H1 (cell line): ENCODE results near the gene ITGA3. TPM values are rescaled to one million over a fixed set of nuclear protein-coding genes. Genes with fewer than 3 reads are reported as not detected.

ENCODE experiments used
- CTCF ChIA-PET: fragments of 300-600 bp; sonication (Branson Sonifier 250); formaldehyde crosslinking; loops from one replicate; lab custom pipeline; 2021; ENCODE audit not compliant: partially characterized antibody; lab: Charles Lee
- POLR2A ChIA-PET: fragments of 300-600 bp; sonication (Branson Sonifier 250); formaldehyde crosslinking; loops from one replicate; lab custom pipeline; 2021; ENCODE audit warnings: inconsistent platforms; ENCODE audit not compliant: partially characterized antibody; lab: Charles Lee
- DNase-seq, 2 experiments: peaks; one replicate each; pipeline versions ENCODE4 v3.0.0 to v3.0.0-alpha.2; 2010 to 2022; ENCODE audit warnings: low spot score in 2 of 2, low read depth in 1 of 2, mixed read lengths in 1 of 2
- FAIRE-seq: peaks from 2 replicates; lab custom pipeline; 2011; peaks lifted over from hg19 to GRCh38; lab: Jason Lieb, UNC
- H2AFZ ChIP-seq: 2 replicates; pipeline ENCODE4 v1.8.1; 2012; ENCODE audit warnings: low read length, inconsistent platforms
- H2AK5ac ChIP-seq: 2 replicates; pipeline ENCODE4 v1.6.1; 2013; ENCODE audit warnings: low read depth, low read length
- H2BK120ac ChIP-seq: replicated peaks from 2 replicates; pipeline ENCODE3; 2013; ENCODE audit warnings: low read depth, low read length, inconsistent platforms
- H2BK12ac ChIP-seq: 2 replicates; pipeline ENCODE4 v1.6.1; 2013; ENCODE audit warnings: low read depth, low read length
- H2BK15ac ChIP-seq: 2 replicates; pipeline ENCODE4 v1.6.1; 2013; ENCODE audit warnings: low read length
- H2BK20ac ChIP-seq: 2 replicates; pipeline ENCODE4 v1.6.1; 2013; ENCODE audit warnings: low read length
- H2BK5ac ChIP-seq: 2 replicates; pipeline ENCODE4 v1.6.1; 2013; ENCODE audit warnings: low read depth, low read length
- H3K14ac ChIP-seq: 2 replicates; pipeline ENCODE4 v1.6.1; 2013; ENCODE audit warnings: inconsistent platforms; ENCODE audit not compliant: insufficient read length
- H3K18ac ChIP-seq: 2 replicates; pipeline ENCODE4 v1.6.1; 2013; ENCODE audit warnings: low read length; ENCODE audit errors: extremely low read depth
- H3K23ac ChIP-seq: 2 replicates; pipeline ENCODE4 v1.6.1; 2013; ENCODE audit warnings: inconsistent platforms; ENCODE audit not compliant: insufficient read length
- H3K23me2 ChIP-seq: 2 replicates; pipeline ENCODE4 v1.6.1; 2013; ENCODE audit warnings: low read depth, low read length
- H3K27ac ChIP-seq: 2 replicates; pipeline ENCODE4 v1.6.1; 2011; ENCODE audit warnings: low read depth, low read length, inconsistent platforms
- H3K27me3 ChIP-seq, 4 experiments: replicated peaks in 1 of 4; 1 replicate in 1 of 4; 2 replicates in 3 of 4; pipeline versions ENCODE4 v1.6.1 to v1.8.1; 2011 to 2013; ENCODE audit warnings: low read length in 3 of 4, mild to moderate bottlenecking in 3 of 4, inconsistent platforms in 2 of 4, mixed read lengths in 2 of 4, moderate library complexity in 1 of 4; ENCODE audit not compliant: control insufficient read depth in 3 of 4, insufficient read depth in 3 of 4; ENCODE audit errors: extremely low read depth in 1 of 4
- H3K36me3 ChIP-seq, 4 experiments: 2 replicates each; pipeline versions ENCODE4 v1.6.1 to v1.8.1; 2011 to 2013; ENCODE audit warnings: mild to moderate bottlenecking in 4 of 4, low read length in 3 of 4, moderate library complexity in 2 of 4, control low read depth in 1 of 4, inconsistent platforms in 1 of 4; ENCODE audit not compliant: insufficient read depth in 4 of 4, control insufficient read depth in 2 of 4
- H3K4ac ChIP-seq: replicated peaks from 2 replicates; pipeline ENCODE3; 2013; ENCODE audit warnings: low read length, low read depth, mixed read lengths, inconsistent platforms; ENCODE audit not compliant: insufficient read length
- H3K4me1 ChIP-seq, 4 experiments: replicated peaks in 1 of 4; 1 replicate in 1 of 4; 2 replicates in 3 of 4; pipeline versions ENCODE4 v1.6.1 to v1.8.1; 2011 to 2013; ENCODE audit warnings: low read length in 3 of 4, inconsistent platforms in 2 of 4, mixed read lengths in 1 of 4; ENCODE audit not compliant: insufficient read depth in 4 of 4, control insufficient read depth in 3 of 4
- H3K4me2 ChIP-seq, 2 experiments: 2 replicates each; pipeline versions ENCODE4 v1.6.1 to v1.8.1; 2011 to 2013; ENCODE audit warnings: low read depth in 2 of 2, low read length in 2 of 2, control low read depth in 1 of 2, inconsistent platforms in 1 of 2, mild to moderate bottlenecking in 1 of 2; ENCODE audit not compliant: insufficient read depth in 1 of 2
- H3K4me3 ChIP-seq, 4 experiments: fragments of 200-600, 300-600 bp in 1 of 4; sonication (generic), shearing (Covaris generic), sonication (Bioruptor Twin) in 1 of 4; 2 replicates each; pipeline versions ENCODE4 v1.5.1 to v1.8.1; 2011 to 2016; ENCODE audit warnings: low read length in 4 of 4, low read depth in 3 of 4, control low read depth in 2 of 4, inconsistent platforms in 2 of 4, mild to moderate bottlenecking in 2 of 4, mixed read lengths in 1 of 4, moderate library complexity in 1 of 4; ENCODE audit not compliant: insufficient read depth in 2 of 4; ENCODE audit errors: extremely low read depth in 1 of 4
- H3K56ac ChIP-seq: replicated peaks from 2 replicates; pipeline ENCODE3; 2013; ENCODE audit warnings: low read depth, mild to moderate bottlenecking, mixed read lengths, low read length, inconsistent platforms; ENCODE audit not compliant: insufficient read length
- H3K79me1 ChIP-seq: 2 replicates; pipeline ENCODE4 v1.6.1; 2013; ENCODE audit warnings: low read depth, low read length, control low read depth
- H3K79me2 ChIP-seq, 2 experiments: 2 replicates each; pipeline versions ENCODE4 v1.6.1 to v1.8.1; 2012 to 2013; ENCODE audit warnings: low read length in 2 of 2, mild to moderate bottlenecking in 2 of 2, inconsistent platforms in 1 of 2; ENCODE audit not compliant: insufficient read depth in 2 of 2, control insufficient read depth in 1 of 2
- H3K9ac ChIP-seq, 4 experiments: replicated peaks in 1 of 4; 1 replicate in 1 of 4; 2 replicates in 3 of 4; pipeline versions ENCODE4 v1.6.1 to v1.8.1; 2011 to 2013; ENCODE audit warnings: low read depth in 3 of 4, low read length in 3 of 4, control low read depth in 2 of 4, mild to moderate bottlenecking in 2 of 4, moderate library complexity in 2 of 4, inconsistent platforms in 1 of 4; ENCODE audit errors: extremely low read depth in 1 of 4
- H3K9me3 ChIP-seq, 2 experiments: 2 replicates each; pipeline versions ENCODE4 v1.6.1 to v1.8.1; 2012 to 2013; ENCODE audit warnings: mild to moderate bottlenecking in 2 of 2, moderate library complexity in 2 of 2, control low read depth in 1 of 2, inconsistent platforms in 1 of 2, low read depth in 1 of 2, low read length in 1 of 2, mixed read lengths in 1 of 2; ENCODE audit not compliant: insufficient read depth in 2 of 2
- H4K20me1 ChIP-seq, 2 experiments: replicated peaks in 1 of 2; 2 replicates each; pipeline versions ENCODE3 to v1.8.1; 2011 to 2013; ENCODE audit warnings: inconsistent platforms in 2 of 2, low read length in 2 of 2, mild to moderate bottlenecking in 1 of 2; ENCODE audit not compliant: insufficient read depth in 2 of 2, control insufficient read depth in 1 of 2
- H4K5ac ChIP-seq: 2 replicates; pipeline ENCODE4 v1.6.1; 2013; ENCODE audit warnings: low read length, low read depth, mixed read lengths, inconsistent platforms; ENCODE audit not compliant: insufficient read length
- H4K8ac ChIP-seq: 2 replicates; pipeline ENCODE4 v1.8.0; 2013; ENCODE audit warnings: mild to moderate bottlenecking, moderate library complexity, low read length, inconsistent platforms; ENCODE audit not compliant: insufficient read depth; ENCODE audit errors: extremely low read depth
- H4K91ac ChIP-seq: replicated peaks from 2 replicates; pipeline ENCODE3; 2013; ENCODE audit warnings: low read length, mixed read lengths, inconsistent platforms; ENCODE audit not compliant: insufficient read length
- ASH2L ChIP-seq: fragments of 200-600, 300-600 bp; sonication (generic); IDR thresholded peaks from one replicate; pipeline ENCODE4 v1.7.1; 2017; ENCODE audit warnings: low read length
- BRCA1 ChIP-seq: IDR thresholded peaks from 2 replicates; pipeline ENCODE4 v1.6.1; 2012; ENCODE audit warnings: low read depth, low read length, improper control_type of control experiment
- CBX5 ChIP-seq: fragments of 300-800, 300-1000 bp; sonication (generic); IDR thresholded peaks from 2 replicates; pipeline ENCODE4 v1.7.1; 2016; ENCODE audit warnings: antibody characterized with exemption, low read length, low read depth
- CBX8 ChIP-seq: fragments of 300-800, 300-1000 bp; sonication (generic); IDR thresholded peaks from 2 replicates; pipeline ENCODE4 v1.7.1; 2016; ENCODE audit warnings: low read depth, low read length, borderline replicate concordance
- CEBPB ChIP-seq: IDR thresholded peaks from 2 replicates; pipeline ENCODE4 v1.6.1; 2012; ENCODE audit warnings: low read depth, low read length
- EZH2 ChIP-seq: fragments of 200-600 bp; sonication (generic); IDR thresholded peaks from 2 replicates; pipeline ENCODE4 v1.7.1; 2012; ENCODE audit warnings: low read depth, mild to moderate bottlenecking, moderate library complexity, low read length, inconsistent platforms; ENCODE audit not compliant: severe bottlenecking
- GTF2F1 ChIP-seq: IDR thresholded peaks from 2 replicates; pipeline ENCODE4 v1.6.1; 2012; ENCODE audit warnings: low read depth, low read length, improper control_type of control experiment, borderline replicate concordance
- JUND ChIP-seq: IDR thresholded peaks from 2 replicates; pipeline ENCODE4 v1.6.1; 2011; ENCODE audit warnings: mild to moderate bottlenecking, improper control_type of control experiment, low read length
- POLR2AphosphoS5 ChIP-seq: IDR thresholded peaks from 2 replicates; pipeline ENCODE4 v1.6.1; 2011; ENCODE audit warnings: low read depth, low read length
- RBBP5 ChIP-seq: IDR thresholded peaks from 2 replicates; pipeline ENCODE4 v1.7.1; 2012; ENCODE audit warnings: low read depth, mild to moderate bottlenecking, inconsistent platforms, low read length, moderate library complexity, borderline replicate concordance
- RFX5 ChIP-seq: IDR thresholded peaks from 2 replicates; pipeline ENCODE4 v1.6.1; 2011; ENCODE audit warnings: low read depth, low read length, improper control_type of control experiment, borderline replicate concordance
- RNF2 ChIP-seq: fragments of 200-900, 300-1000 bp; sonication (generic); IDR thresholded peaks from 2 replicates; pipeline ENCODE4 v1.7.1; 2016; ENCODE audit warnings: borderline replicate concordance, low read depth, mild to moderate bottlenecking, antibody characterized with exemption, low read length; ENCODE audit not compliant: poor library complexity, severe bottlenecking; ENCODE audit errors: missing control alignments
- SIN3A ChIP-seq, 2 experiments: IDR thresholded peaks in 1 of 2; conservative IDR thresholded peaks in 1 of 2; 2 replicates each; pipeline ENCODE4 v1.6.1; 2011 to 2012; ENCODE audit warnings: low read length in 2 of 2, improper control_type of control experiment in 1 of 2, low read depth in 1 of 2, mild to moderate bottlenecking in 1 of 2
- SP1 ChIP-seq: IDR thresholded peaks from 2 replicates; pipeline ENCODE4 v1.6.1; 2011; ENCODE audit warnings: low read depth, low read length
- WGBS, 2 experiments: shearing (Covaris generic) in 1 of 2; methylation state at CpG; one replicate each; pipeline versions ENCODE4 v1.1.6 to v1.1.7; 2013 to 2015; ENCODE audit warnings: low lambda C conversion rate in 2 of 2, mixed read lengths in 2 of 2, inconsistent platforms in 1 of 2, low coverage in 1 of 2, missing lambda C conversion rate in 1 of 2; ENCODE audit not compliant: insufficient replicate concordance in 2 of 2, insufficient coverage in 1 of 2, insufficient read length in 1 of 2; ENCODE audit errors: extremely low coverage in 1 of 2, missing lambda C conversion rate in 1 of 2; 5-methylcytosine and 5-hydroxymethylcytosine counted together
- polyA plus RNA-seq, 7 experiments: library from polyadenylated mRNA; depleted of rRNA in 3 of 7; stranded (reverse) in 5 of 7; unstranded in 2 of 7; fragments of >200 nt in 5 of 7; fragments of 200-250 nt in 2 of 7; gene quantifications; 1 replicate in 5 of 7; 2 replicates in 1 of 7; 4 replicates in 1 of 7; pipeline versions ENCODE4 v1.2.1 to v1.2.3, GENCODE V29; 2011 to 2013; ENCODE audit warnings: missing spikeins in 2 of 7, mixed read lengths in 2 of 7
- total RNA-seq: library from RNA; stranded (reverse); fragmentation: NEBNext Ultra II Directional; extraction: Animal tissue kit (Norgen Biotek cat#: 25700); gene quantifications from 2 replicates; pipeline ENCODE4 v1.2.1, GENCODE V29; 2021

Gene ITGA3
- total and polyA plus RNA-seq, 2 of the 8 experiments (the other 6 are each of a cell fraction or from before 2014, with no cell fraction given): 24.0 to 24.2 TPM

GRCh38 chr17:50072130-50072529 lies 16.2 kb downstream of the ITGA3 start:
- Histone ChIP-seq H3K79me1 (no peaks in the 10 kb centered on the region), H3K4me3 (no peak overlapping the region), H3K36me3 (peaks cover 0 to 5% (median 2%) of the 10 kb centered on the region in 4 experiments; a peak in 3 of 8 replicates), H2AFZ (no peak overlapping the region), H4K8ac (no peak overlapping the region), H3K4me2 (no peak overlapping the region), H2AK5ac (no peak overlapping the region), H3K56ac (no peak overlapping the region), H3K4me1 (peaks cover 0 to 3% (median 2%) of the 10 kb centered on the region in 4 experiments; a peak in 3 of 7 replicates), H4K5ac (no peak overlapping the region), H3K9me3 (peaks cover 0 to 3% of the 10 kb centered on the region in 2 experiments; a peak in 1 of 4 replicates), H3K27ac (no peak overlapping the region), H3K79me2 (no peaks in the 10 kb centered on the region), H2BK120ac (no peak overlapping the region), H3K23ac (no peak overlapping the region), H3K14ac (no peak overlapping the region), H3K4ac (no peak overlapping the region), H3K23me2 (no peaks in the 10 kb centered on the region), H2BK15ac (no peak overlapping the region), H4K91ac (no peak overlapping the region), H4K20me1 (peaks cover 0 to 2% of the 10 kb centered on the region in 2 experiments), H3K27me3 (no peaks in the 10 kb centered on the region; a peak in 2 of 7 replicates), H2BK5ac (no peak overlapping the region), H2BK12ac (no peak overlapping the region), H3K18ac (no peak overlapping the region), H3K9ac (no peak overlapping the region), H2BK20ac (no peak overlapping the region)
- DNase-seq: no peak
- ChIA-PET POLR2A (no interaction called here), CTCF (interaction anchor here (8.8 kb wide), 1 partner anchor 14 kb away, joined by 169 read pairs; the partner anchor contains the start of gene ITGA3)
- no peak for FAIRE-seq
- 94% methylated on average over 3 of the region's 3 CpGs; no CpG with 5 or more reads in 1 of the 2 experiments for WGBS, 2 experiments
- TF ChIP-seq CBX5: no peak
- no peak for TF ChIP-seq BRCA1
- TF ChIP-seq POLR2AphosphoS5: no peak
- no peak for TF ChIP-seq ASH2L
- no peak for TF ChIP-seq JUND
- no peak for TF ChIP-seq SIN3A (conservative IDR thresholded peaks at IDR 0.05 in 1 of 2, IDR thresholded peaks at IDR 0.05 in 1 of 2; ENCODE audit: low read depth in 1 of 2, low read length in 2 of 2)
- TF ChIP-seq RBBP5: no peak
- TF ChIP-seq CEBPB: no peak
- TF ChIP-seq RNF2: no peak
- no peak for TF ChIP-seq GTF2F1
- no peak for TF ChIP-seq RFX5
- TF ChIP-seq CBX8: no peak
- no peak for TF ChIP-seq EZH2
- no peak for TF ChIP-seq SP1
